CD4-positive, CD25-positive, alpha-beta regulatory T cell (primary cell): ENCODE data around the gene MCTP1. TPM values are rescaled to one million over a fixed set of nuclear protein-coding genes. Genes with fewer than 3 reads are reported as not detected.

Experiments used
- ATAC-seq, 2 donors: fragments of 150-1000 bp; cut with Tn5 transposase; one replicate each; pipeline ENCODE4 v1.10.0; 2021; ENCODE audit warnings: low read depth in 2 of 2, moderate number of reproducible peaks in 2 of 2, moderate library complexity in 1 of 2
- DNase-seq, 3 donors: peaks; one replicate each; pipeline versions ENCODE4 v3.0.0 to v3.0.0-alpha.2; 2012 to 2022; ENCODE audit warnings: mixed read lengths in 1 of 3
- H3K27ac ChIP-seq: one replicate; pipeline ENCODE4 v1.7.0; 2013; ENCODE audit warnings: mild to moderate bottlenecking, low read length; ENCODE audit not compliant: insufficient read depth, poor library complexity, severe bottlenecking
- H3K27me3 ChIP-seq: one replicate; pipeline ENCODE4 v1.7.0; 2013; ENCODE audit warnings: low read length; ENCODE audit not compliant: control insufficient read depth, insufficient read depth
- H3K36me3 ChIP-seq: one replicate; pipeline ENCODE4 v1.7.0; 2013; ENCODE audit warnings: mild to moderate bottlenecking, low read length, moderate library complexity; ENCODE audit not compliant: control insufficient read depth, insufficient read depth
- H3K4me1 ChIP-seq: 2 replicates; pipeline ENCODE4 v1.7.0; 2013; ENCODE audit warnings: mild to moderate bottlenecking, low read length; ENCODE audit not compliant: insufficient read depth, control insufficient read depth, poor library complexity, severe bottlenecking
- H3K4me3 ChIP-seq: one replicate; pipeline ENCODE4 v1.7.0; 2013; ENCODE audit warnings: low read depth, mild to moderate bottlenecking, low read length, moderate library complexity
- H3K9me3 ChIP-seq, 2 experiments: 1 replicate in 1 of 2; 2 replicates in 1 of 2; pipeline ENCODE4 v1.7.0; 2013; ENCODE audit warnings: low read length in 2 of 2, mild to moderate bottlenecking in 1 of 2, moderate library complexity in 1 of 2; ENCODE audit not compliant: control insufficient read depth in 2 of 2
- H3K27ac Mint-ChIP-seq, 3 donors: one replicate each; pipeline ENCODE4 v1.8.0; 2020 to 2022; ENCODE audit warnings: mild to moderate bottlenecking in 3 of 3, mixed read lengths in 3 of 3, moderate library complexity in 2 of 3
- H3K27me3 Mint-ChIP-seq: one replicate; pipeline ENCODE4 v1.8.0; 2022; ENCODE audit warnings: mild to moderate bottlenecking, mixed read lengths
- H3K36me3 Mint-ChIP-seq: one replicate; pipeline ENCODE4 v1.8.0; 2020; ENCODE audit warnings: mixed read lengths
- H3K4me1 Mint-ChIP-seq, 4 donors: one replicate each; pipeline ENCODE4 v1.8.0; 2020 to 2022; ENCODE audit warnings: mixed read lengths in 4 of 4, mild to moderate bottlenecking in 1 of 4
- H3K4me3 Mint-ChIP-seq, 4 donors: one replicate each; pipeline ENCODE4 v1.8.0; 2020 to 2022; ENCODE audit warnings: mild to moderate bottlenecking in 4 of 4, mixed read lengths in 4 of 4, moderate library complexity in 3 of 4
- H3K9me3 Mint-ChIP-seq, 7 donors: one replicate each; pipeline ENCODE4 v1.8.0; 2020 to 2022; ENCODE audit warnings: mixed read lengths in 7 of 7, mild to moderate bottlenecking in 3 of 7, moderate library complexity in 2 of 7
- polyA plus RNA-seq, 4 donors: library from polyadenylated mRNA; unstranded; fragments of 300-500 nt; fragmentation: Illumina TruSeq; gene quantifications; one replicate each; pipeline ENCODE4 v1.2.3, GENCODE V29; 2021
- total RNA-seq: library from RNA; stranded (reverse); gene quantifications from one replicate; pipeline ENCODE4 v1.2.3, GENCODE V29; 2022

Gene MCTP1
- total and polyA plus RNA-seq, 5 donors from 2014 or later = 0.24 to 2.9 (median 0.76) TPM

GRCh38 chr5:94856257-94856800 lies 428.6 kb downstream of the MCTP1 start:
- no peak for ATAC-seq

GRCh38 chr5:94855543-94855942 lies 429.4 kb downstream of the MCTP1 start:
- H3K9me3 Mint-ChIP-seq = no peaks in the 10 kb centered on the region
- ATAC-seq = no peak
- Histone ChIP-seq H3K27ac (no peak overlapping the region), H3K27me3 (peaks cover 4% of the 10 kb centered on the region), H3K4me1 (no peaks in the 10 kb centered on the region), H3K36me3 (no peaks in the 10 kb centered on the region), H3K4me3 (no peak overlapping the region), H3K9me3 (no peaks in the 10 kb centered on the region)
- peaks cover 22% of the 10 kb centered on the region for H3K27me3 Mint-ChIP-seq
- no peak overlapping the region for H3K4me3 Mint-ChIP-seq
- no peak for DNase-seq
- no peaks in the 10 kb centered on the region for H3K36me3 Mint-ChIP-seq
- H3K4me1 Mint-ChIP-seq = no peaks in the 10 kb centered on the region
- no peak overlapping the region for H3K27ac Mint-ChIP-seq

More at GRCh38 chr5:94856257-94856800, 428.6 kb downstream of the MCTP1 start:
- H3K9me3 ChIP-seq = no peaks in the 10 kb centered on the region
- H3K4me3 ChIP-seq = no peak overlapping the region
- Mint-ChIP-seq H3K36me3 (no peaks in the 10 kb centered on the region), H3K27me3 (peaks cover 22% of the 10 kb centered on the region), H3K9me3 (no peaks in the 10 kb centered on the region), H3K4me1 (no peaks in the 10 kb centered on the region), H3K27ac (no peak overlapping the region), H3K4me3 (no peak overlapping the region)
- no peaks in the 10 kb centered on the region for H3K4me1 ChIP-seq
- no peak for DNase-seq
- H3K27ac ChIP-seq = no peak overlapping the region
- peaks cover 7% of the 10 kb centered on the region for H3K27me3 ChIP-seq
- H3K36me3 ChIP-seq = no peaks in the 10 kb centered on the region

- H3K9me3 Mint-ChIP-seq = no peaks in the 10 kb centered on the region
- Histone ChIP-seq H3K27ac (no peak overlapping the region), H3K4me1 (no peaks in the 10 kb centered on the region), H3K27me3 (no peaks in the 10 kb centered on the region), H3K9me3 (no peaks in the 10 kb centered on the region), H3K4me3 (no peak overlapping the region), H3K36me3 (no peaks in the 10 kb centered on the region)
- no peak overlapping the region for H3K4me3 Mint-ChIP-seq
- ATAC-seq = no peak
- DNase-seq = no peak
- H3K36me3 Mint-ChIP-seq = no peaks in the 10 kb centered on the region
- peaks cover 9% of the 10 kb centered on the region for H3K27me3 Mint-ChIP-seq
- peaks cover 0 to 8% (median 4%) of the 10 kb centered on the region in 4 donors for H3K4me1 Mint-ChIP-seq
- no peak overlapping the region for H3K27ac Mint-ChIP-seq
Observed at GRCh38 chr5:94853120-94853519, 431.8 kb downstream of the MCTP1 start.

- H3K9me3 Mint-ChIP-seq = no peaks in the 10 kb centered on the region
- Histone ChIP-seq H3K36me3 (no peaks in the 10 kb centered on the region), H3K9me3 (no peaks in the 10 kb centered on the region), H3K4me1 (peaks cover 4% of the 10 kb centered on the region), H3K27ac (no peak overlapping the region), H3K27me3 (no peaks in the 10 kb centered on the region), H3K4me3 (no peak overlapping the region)
- H3K4me3 Mint-ChIP-seq = no peak overlapping the region
- no peaks in the 10 kb centered on the region for H3K36me3 Mint-ChIP-seq
- H3K27me3 Mint-ChIP-seq = peaks cover 2% of the 10 kb centered on the region
- ATAC-seq = no peak
- DNase-seq = no peak
- H3K27ac Mint-ChIP-seq = no peak overlapping the region
- H3K4me1 Mint-ChIP-seq = peaks cover 5 to 25% (median 17%) of the 10 kb centered on the region in 4 donors
Observed at GRCh38 chr5:94850960-94851359, 433.9 kb downstream of the MCTP1 start.

GRCh38 chr5:94849821-94850736 lies 434.8 kb downstream of the MCTP1 start:
- DNase-seq (peak; percentile 7 to 80 (median 63)), ATAC-seq (peak; percentile 77 to 81)
- H3K4me3 Mint-ChIP-seq = peak overlapping the region in 3 of 4 donors; percentile 21 to 44 (median 23)
- H3K27ac ChIP-seq = no peak overlapping the region
- H3K36me3 ChIP-seq = no peaks in the 10 kb centered on the region
- H3K27ac Mint-ChIP-seq = peak overlapping the region in 1 of 3 donors; percentile 9
- H3K36me3 Mint-ChIP-seq = no peaks in the 10 kb centered on the region
- peaks cover 5 to 30% (median 19%) of the 10 kb centered on the region in 4 donors for H3K4me1 Mint-ChIP-seq
- H3K4me3 ChIP-seq = peak overlapping the region; percentile 33
- no peaks in the 10 kb centered on the region for H3K9me3 ChIP-seq
- no peaks in the 10 kb centered on the region for H3K27me3 Mint-ChIP-seq
- peaks cover 4% of the 10 kb centered on the region for H3K4me1 ChIP-seq
- H3K27me3 ChIP-seq = no peaks in the 10 kb centered on the region
- H3K9me3 Mint-ChIP-seq = no peaks in the 10 kb centered on the region

GRCh38 chr5:94849324-94849723 lies 435.6 kb downstream of the MCTP1 start:
- no peak for ATAC-seq
- H3K4me3 ChIP-seq = no peak overlapping the region
- Mint-ChIP-seq H3K36me3 (no peaks in the 10 kb centered on the region), H3K9me3 (no peaks in the 10 kb centered on the region), H3K4me3 (no peak overlapping the region), H3K4me1 (peaks cover 5 to 34% (median 20%) of the 10 kb centered on the region in 4 donors), H3K27ac (no peak overlapping the region), H3K27me3 (no peaks in the 10 kb centered on the region)
- no peaks in the 10 kb centered on the region for H3K36me3 ChIP-seq
- no peaks in the 10 kb centered on the region for H3K9me3 ChIP-seq
- no peak for DNase-seq
- H3K4me1 ChIP-seq = peaks cover 4% of the 10 kb centered on the region
- H3K27ac ChIP-seq = no peak overlapping the region
- H3K27me3 ChIP-seq = no peaks in the 10 kb centered on the region

- H3K4me3 Mint-ChIP-seq = peak overlapping the region in 1 of 4 donors; percentile 7
- no peaks in the 10 kb centered on the region for H3K9me3 ChIP-seq
- no peaks in the 10 kb centered on the region for H3K36me3 Mint-ChIP-seq
- peaks cover 4% of the 10 kb centered on the region for H3K4me1 ChIP-seq
- H3K4me1 Mint-ChIP-seq = peaks cover 5 to 34% (median 20%) of the 10 kb centered on the region in 4 donors
- no peaks in the 10 kb centered on the region for H3K27me3 ChIP-seq
- H3K9me3 Mint-ChIP-seq = no peaks in the 10 kb centered on the region
- H3K27me3 Mint-ChIP-seq = no peaks in the 10 kb centered on the region
- no peaks in the 10 kb centered on the region for H3K36me3 ChIP-seq
- H3K4me3 ChIP-seq = no peak overlapping the region
- H3K27ac Mint-ChIP-seq = peak overlapping the region in 1 of 3 donors; percentile 48
- ATAC-seq (no peak), DNase-seq (peak in 1 of 3 donors; percentile 30)
- H3K27ac ChIP-seq = no peak overlapping the region
Observed at GRCh38 chr5:94847726-94848125, 437.2 kb downstream of the MCTP1 start.
